Measurements from ENCODE around the gene POPDC2. TPM values are rescaled to one million over a fixed set of nuclear protein-coding genes. Genes with fewer than 3 reads are reported as not detected.

Gene POPDC2
- total and polyA plus RNA-seq, 2 donors (not counting 3 experiments of a cell fraction or from before 2014, with no cell fraction given) = 0.57 to 0.66 TPM

DNA sequence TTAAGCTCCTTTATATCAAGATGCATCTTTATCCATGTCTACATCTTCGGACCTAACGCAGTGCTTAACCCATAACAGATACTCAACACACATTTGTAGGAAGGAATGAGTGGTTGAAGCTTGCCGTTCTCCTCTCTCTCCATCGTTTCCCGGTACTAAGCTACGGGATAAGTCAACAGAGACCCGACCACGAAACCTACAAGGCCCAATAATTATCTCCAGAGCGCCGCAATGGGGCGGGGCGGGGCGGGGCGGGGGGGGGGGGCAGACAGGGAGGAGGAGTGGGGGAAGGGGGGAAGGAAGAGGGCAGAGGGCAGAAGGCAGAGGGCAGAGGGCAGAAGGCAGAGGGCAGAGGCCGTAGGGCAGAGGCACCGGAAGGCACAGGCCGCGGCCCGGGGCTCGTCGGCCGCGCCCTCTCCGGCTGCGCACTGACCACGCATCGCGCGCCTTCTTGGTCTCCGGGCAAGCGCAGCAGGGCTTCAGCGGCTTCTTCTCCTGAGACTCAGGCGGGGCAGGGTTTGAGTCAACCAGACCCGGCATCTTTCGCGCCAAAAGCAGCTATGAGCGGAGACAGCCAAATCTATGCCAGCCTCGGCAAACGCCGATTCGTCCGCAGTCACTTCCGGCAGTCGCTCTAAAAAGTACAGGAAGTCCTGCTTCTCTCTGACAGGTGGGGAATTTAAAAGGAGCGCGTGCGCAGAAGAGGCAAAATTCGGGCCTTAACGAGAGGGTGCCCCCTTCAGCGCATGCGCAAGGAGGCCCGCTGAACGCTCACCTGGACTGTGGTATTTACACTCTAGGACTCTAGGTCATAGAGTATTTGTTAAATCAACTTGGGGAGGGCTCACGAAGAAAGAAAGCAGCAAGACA lies 16.6 kb upstream of the POPDC2 start, which contains the start of gene COX17:
COX17 (minus strand) TSS at position 636 of the 870 bp plus-strand sequence; CDS start at position 540, 96 bp downstream.
- Histone ChIP-seq H3K9me1 (replicated peaks; ENCODE audit: control insufficient read depth, extremely low read depth, insufficient read depth, low read length) (no peaks in the 10 kb centered on the region), H3K4me3 (replicated peaks in 1 of 3; ENCODE audit: insufficient read depth in 1 of 3, low read depth in 1 of 3, low read length in 3 of 3) (peak within 1 kb of the TSS; percentile 71 to 88 (median 75)), H2AFZ (ENCODE audit: low read depth, low read length) (peak within 1 kb of the TSS; percentile 95), H3K9ac (replicated peaks; ENCODE audit: extremely low read depth, insufficient read depth, low read length) (peak within 1 kb of the TSS; percentile 86), H3K27ac (ENCODE audit: insufficient read depth, low read depth, low read length) (peak within 1 kb of the TSS; percentile 62), H4K20me1 (replicated peaks; ENCODE audit: control insufficient read depth, extremely low read depth, insufficient read depth, low read length) (no peaks in the 10 kb centered on the region), H3K79me2 (ENCODE audit: control insufficient read depth, insufficient read depth, low read length) (peaks cover 4% of the 10 kb centered on the region), H3K4me1 (ENCODE audit: control insufficient read depth, extremely low read depth, insufficient read depth, low read length) (peaks cover 15% of the 10 kb centered on the region), H3K9me3 (replicated peaks; ENCODE audit: control insufficient read depth, insufficient read depth, low read length) (no peaks in the 10 kb centered on the region), H3K36me3 (ENCODE audit: control insufficient read depth in 2 of 2, extremely low read depth in 1 of 2, insufficient read depth in 2 of 2, low read length in 2 of 2) (peaks cover 0 to 4% of the 10 kb centered on the region in 2 experiments), H3K27me3 (ENCODE audit: control insufficient read depth in 2 of 2, insufficient read depth in 2 of 2, low read length in 2 of 2) (no peaks in the 10 kb centered on the region), H3K4me2 (ENCODE audit: insufficient read depth, low read length) (peak within 1 kb of the TSS; percentile 80)
- POLR2A ChIA-PET = interaction anchor here (0.6 to 0.7 kb wide), 3 partner anchors 17 to 159 kb away, joined by 4 read pairs; partner anchors contain the start of genes PLA1A and POPDC2
- CTCF ChIA-PET = interaction anchor here (0.6 to 2.2 kb wide), 12 partner anchors 13 to 436 kb away, joined by 3 to 9 read pairs (median 4); partner anchors contain the start of genes B4GALT4 and TMEM39A
- peak; percentile 93 for DNase-seq (ENCODE audit: low read depth, low spot score)
- TF ChIP-seq POLR2A (IDR thresholded peaks at IDR 0.05; ENCODE audit: low read depth, low read length) (peak; percentile 21), POLR2AphosphoS5 (IDR thresholded peaks at IDR 0.05; ENCODE audit: insufficient read depth, low read depth, low read length) (peak; percentile 51), GATA2 (IDR thresholded peaks at IDR 0.05; ENCODE audit: insufficient read depth, insufficient read length, low read depth, low read length) (no peak)
- dilution Hi-C loops (cut with MboI; ENCODE audit: extremely low pct_ligation_motif_present, low sequenced_read_pairs) (no loop called here), intact Hi-C loops (cut with micrococcal nuclease) (loop anchor here (1.0 to 2.0 kb wide), 6 partner anchors 40 to 416 kb away; partner anchors contain the start of genes ADPRH and TIMMDC1)
- peak; percentile 80 for FAIRE-seq
- no TSS peak for BruUV-seq (replicated peaks)

DNA sequence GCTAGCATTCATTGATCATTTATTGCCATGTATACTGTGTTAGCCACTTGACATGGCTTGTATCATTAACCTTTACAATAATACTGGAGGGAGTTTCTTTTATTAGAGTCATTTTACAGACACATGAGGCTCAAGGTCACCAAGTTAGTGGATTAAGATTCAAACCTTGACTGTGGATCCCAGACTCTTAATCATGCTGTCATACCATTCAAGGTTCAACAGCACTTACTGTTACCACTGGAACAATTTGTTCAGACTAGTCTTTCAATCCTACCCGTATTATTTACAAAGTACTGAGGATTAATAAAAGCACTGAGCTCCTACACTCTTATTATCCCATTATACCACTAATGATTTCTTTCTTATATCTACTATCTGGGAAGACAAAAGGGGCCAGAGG lies 15.6 kb upstream of the POPDC2 start:
- dilution Hi-C loops (cut with MboI; ENCODE audit: extremely low pct_ligation_motif_present, low sequenced_read_pairs) (no loop called here), intact Hi-C loops (cut with micrococcal nuclease) (loop anchor here (2.0 kb wide), 2 partner anchors 39 to 97 kb away; partner anchors contain the start of gene ADPRH)
- no peaks in the 10 kb centered on the region for H3K9me1 ChIP-seq (replicated peaks; ENCODE audit: control insufficient read depth, extremely low read depth, insufficient read depth, low read length)
- CTCF ChIA-PET = interaction anchor here (1.1 to 2.2 kb wide), 9 partner anchors 75 to 435 kb away, joined by 3 to 9 read pairs (median 6); partner anchors contain the start of genes B4GALT4 and TMEM39A
- H3K9me3 ChIP-seq (replicated peaks; ENCODE audit: control insufficient read depth, insufficient read depth, low read length) = no peaks in the 10 kb centered on the region
- peak overlapping the region; percentile 62 for H3K27ac ChIP-seq (ENCODE audit: insufficient read depth, low read depth, low read length)
- peaks cover 4% of the 10 kb centered on the region for H3K79me2 ChIP-seq (ENCODE audit: control insufficient read depth, insufficient read depth, low read length)
- DNase-seq (ENCODE audit: low read depth, low spot score) (no peak), FAIRE-seq (no peak)
- H3K4me1 ChIP-seq (ENCODE audit: control insufficient read depth, extremely low read depth, insufficient read depth, low read length) = peaks cover 15% of the 10 kb centered on the region
- H3K4me2 ChIP-seq (ENCODE audit: insufficient read depth, low read length) = peak overlapping the region; percentile 78
- peak overlapping the region; percentile 84 for H2AFZ ChIP-seq (ENCODE audit: low read depth, low read length)
- TF ChIP-seq, protein P1, sequence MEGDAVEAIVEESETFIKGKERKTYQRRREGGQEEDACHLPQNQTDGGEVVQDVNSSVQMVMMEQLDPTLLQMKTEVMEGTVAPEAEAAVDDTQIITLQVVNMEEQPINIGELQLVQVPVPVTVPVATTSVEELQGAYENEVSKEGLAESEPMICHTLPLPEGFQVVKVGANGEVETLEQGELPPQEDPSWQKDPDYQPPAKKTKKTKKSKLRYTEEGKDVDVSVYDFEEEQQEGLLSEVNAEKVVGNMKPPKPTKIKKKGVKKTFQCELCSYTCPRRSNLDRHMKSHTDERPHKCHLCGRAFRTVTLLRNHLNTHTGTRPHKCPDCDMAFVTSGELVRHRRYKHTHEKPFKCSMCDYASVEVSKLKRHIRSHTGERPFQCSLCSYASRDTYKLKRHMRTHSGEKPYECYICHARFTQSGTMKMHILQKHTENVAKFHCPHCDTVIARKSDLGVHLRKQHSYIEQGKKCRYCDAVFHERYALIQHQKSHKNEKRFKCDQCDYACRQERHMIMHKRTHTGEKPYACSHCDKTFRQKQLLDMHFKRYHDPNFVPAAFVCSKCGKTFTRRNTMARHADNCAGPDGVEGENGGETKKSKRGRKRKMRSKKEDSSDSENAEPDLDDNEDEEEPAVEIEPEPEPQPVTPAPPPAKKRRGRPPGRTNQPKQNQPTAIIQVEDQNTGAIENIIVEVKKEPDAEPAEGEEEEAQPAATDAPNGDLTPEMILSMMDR (IDR thresholded peaks at IDR 0.05; ENCODE audit: extremely low read depth in 1 of 2, insufficient read depth in 1 of 2, low read depth in 1 of 2, low read length in 2 of 2) = no peak
- TF ChIP-seq EZH2 (IDR thresholded peaks at IDR 0.05; ENCODE audit: borderline replicate concordance, low read depth, low read length, severe bottlenecking) = no peak
- no peak for TF ChIP-seq POLR2AphosphoS5 (IDR thresholded peaks at IDR 0.05; ENCODE audit: insufficient read depth, low read depth, low read length)
- no peak for TF ChIP-seq GATA2 (IDR thresholded peaks at IDR 0.05; ENCODE audit: insufficient read depth, insufficient read length, low read depth, low read length)
- no peak for TF ChIP-seq FOS (IDR thresholded peaks at IDR 0.05; ENCODE audit: borderline replicate concordance, insufficient read depth, low read length)
- TF ChIP-seq MYC (IDR thresholded peaks at IDR 0.05; ENCODE audit: low read depth, low read length) = no peak
- TF ChIP-seq JUN (IDR thresholded peaks at IDR 0.05; ENCODE audit: borderline replicate concordance, insufficient read depth, insufficient read length, low read depth) = no peak
- no peak for TF ChIP-seq POLR2A (IDR thresholded peaks at IDR 0.05; ENCODE audit: low read depth, low read length)
- TF ChIP-seq, protein P2, sequence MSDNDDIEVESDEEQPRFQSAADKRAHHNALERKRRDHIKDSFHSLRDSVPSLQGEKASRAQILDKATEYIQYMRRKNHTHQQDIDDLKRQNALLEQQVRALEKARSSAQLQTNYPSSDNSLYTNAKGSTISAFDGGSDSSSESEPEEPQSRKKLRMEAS (IDR thresholded peaks at IDR 0.05; ENCODE audit: insufficient read depth, insufficient read length) = no peak
- H3K36me3 ChIP-seq (ENCODE audit: control insufficient read depth in 2 of 2, extremely low read depth in 1 of 2, insufficient read depth in 2 of 2, low read length in 2 of 2) = peaks cover 0 to 4% of the 10 kb centered on the region in 2 experiments
- H3K27me3 ChIP-seq (ENCODE audit: control insufficient read depth in 2 of 2, insufficient read depth in 2 of 2, low read length in 2 of 2) = no peaks in the 10 kb centered on the region
- H3K9ac ChIP-seq (replicated peaks; ENCODE audit: extremely low read depth, insufficient read depth, low read length) = no peak overlapping the region
- BruUV-seq (replicated peaks) = no TSS peak
- peak overlapping the region in 2 of 3 experiments; percentile 75 to 76 for H3K4me3 ChIP-seq (replicated peaks in 1 of 3; ENCODE audit: insufficient read depth in 1 of 3, low read depth in 1 of 3, low read length in 3 of 3)
- H4K20me1 ChIP-seq (replicated peaks; ENCODE audit: control insufficient read depth, extremely low read depth, insufficient read depth, low read length) = no peaks in the 10 kb centered on the region
- POLR2A ChIA-PET = no interaction called here

All from endothelial cell of umbilical vein (primary cell).